GM18520 (cell line): ENCODE measurements around the gene AJAP1.

Source experiments
- ATAC-seq: cut with Tn5 transposase; IDR thresholded peaks from one replicate; pipeline ENCODE4 v1.9.1; 2021; ENCODE audit not compliant: unreplicated experiment

AJAP1 gene

GRCh38 chr1:4676253-4676652, 21.8 kb downstream of the AJAP1 start:
- ATAC-seq, result no peak

DNA sequence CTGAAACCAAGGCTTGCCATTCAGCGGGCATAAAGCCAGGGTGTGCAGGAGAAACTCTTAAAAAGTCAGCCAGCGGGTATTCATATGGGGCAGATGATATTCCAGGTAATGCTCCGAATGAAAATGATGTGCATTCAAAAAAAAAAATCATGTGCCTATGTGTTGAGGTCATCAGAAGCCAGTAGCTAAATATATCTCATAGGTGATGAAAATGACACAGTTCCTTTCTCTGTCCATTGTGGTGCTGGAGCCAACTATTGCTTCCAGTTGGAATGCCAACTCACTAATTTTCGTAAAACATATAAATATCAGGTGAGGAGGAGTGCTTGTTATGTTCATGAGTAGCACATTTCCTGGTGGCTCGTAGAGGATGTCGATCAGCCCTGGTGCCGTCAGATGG, 23.2 kb downstream of the AJAP1 start:
- no peak for ATAC-seq

DNA sequence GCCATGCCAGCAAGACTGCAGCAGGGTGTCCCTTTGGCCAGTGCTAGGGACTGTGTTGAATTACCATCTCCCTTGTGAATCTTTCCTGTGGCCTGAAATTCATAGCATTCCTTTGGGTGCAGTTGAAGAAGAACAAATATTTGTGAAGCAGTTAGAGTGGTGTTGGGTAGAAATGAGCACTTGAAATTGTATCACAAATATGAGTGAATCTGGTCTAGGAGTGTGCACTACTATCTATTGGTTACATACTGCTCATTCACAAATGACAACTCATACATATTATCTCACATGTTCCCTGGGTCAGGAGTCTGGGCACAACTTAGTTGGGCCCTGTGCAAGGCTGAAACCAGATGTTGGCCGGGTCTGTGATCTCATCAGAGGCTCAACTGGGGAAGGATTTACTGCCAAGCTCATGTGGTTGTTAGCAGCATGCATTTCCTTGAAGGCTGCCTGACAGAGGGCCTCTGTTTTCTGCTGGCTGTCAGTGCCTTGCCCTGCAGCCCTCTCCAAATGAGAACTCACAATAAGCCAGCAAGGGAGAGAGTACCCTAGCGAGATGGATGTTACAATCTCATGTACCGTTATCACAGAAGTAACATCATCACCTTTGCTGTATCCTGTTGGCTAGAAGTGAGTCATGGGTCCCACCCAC, 23.8 kb downstream of the AJAP1 start:
- ATAC-seq, result no peak

- no peak for ATAC-seq
These were observed 26.6 kb downstream of the AJAP1 start for GRCh38 chr1:4681026-4681425.

GRCh38 chr1:4682607-4683220, 28.3 kb downstream of the AJAP1 start:
- ATAC-seq, result no peak

GRCh38 chr1:4684136-4684535, 29.7 kb downstream of the AJAP1 start:
- no peak for ATAC-seq

- ATAC-seq, result no peak
These were observed 30.6 kb downstream of the AJAP1 start for GRCh38 chr1:4684864-4685522.

DNA sequence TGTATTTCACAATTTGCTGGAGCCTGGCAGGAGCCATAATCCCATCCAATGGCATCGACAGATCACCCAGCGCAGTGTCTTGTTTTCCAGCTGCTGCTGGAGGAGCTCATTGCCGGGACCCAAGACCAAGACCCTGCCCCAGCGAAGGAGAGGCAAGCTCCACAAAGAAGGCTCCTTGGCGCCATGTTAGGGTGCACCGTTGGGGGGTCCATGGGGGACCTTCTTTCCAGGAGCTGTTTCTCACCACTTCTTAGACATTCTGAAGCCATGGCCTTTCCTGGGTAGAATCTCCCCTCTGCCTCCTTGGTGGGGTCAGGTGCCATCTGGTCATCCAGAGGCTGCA, 31.1 kb downstream of the AJAP1 start:
- no peak for ATAC-seq

DNA sequence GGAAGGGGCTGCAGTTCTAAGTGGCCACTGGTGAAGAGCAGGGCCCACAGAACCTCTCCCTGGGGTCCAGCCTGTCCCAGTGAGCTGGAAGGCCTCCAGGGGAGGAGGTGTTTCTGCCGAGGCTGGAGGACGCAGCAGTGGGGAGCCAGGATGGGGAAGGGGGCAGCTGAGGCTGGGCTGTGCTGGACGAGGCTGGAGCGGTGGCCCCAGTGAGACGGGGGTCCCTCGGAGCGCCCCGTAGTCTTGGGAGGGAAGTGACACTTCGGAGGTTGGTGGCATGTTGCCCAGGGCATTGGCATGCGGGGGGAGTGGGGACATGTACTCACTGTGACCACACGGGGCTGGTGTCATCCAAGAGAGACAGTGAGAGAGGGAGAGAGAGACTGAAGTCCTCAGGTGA, 33.5 kb downstream of the AJAP1 start:
- no peak for ATAC-seq

GRCh38 chr1:4689271-4689935, 35.0 kb downstream of the AJAP1 start:
- ATAC-seq, result no peak

DNA sequence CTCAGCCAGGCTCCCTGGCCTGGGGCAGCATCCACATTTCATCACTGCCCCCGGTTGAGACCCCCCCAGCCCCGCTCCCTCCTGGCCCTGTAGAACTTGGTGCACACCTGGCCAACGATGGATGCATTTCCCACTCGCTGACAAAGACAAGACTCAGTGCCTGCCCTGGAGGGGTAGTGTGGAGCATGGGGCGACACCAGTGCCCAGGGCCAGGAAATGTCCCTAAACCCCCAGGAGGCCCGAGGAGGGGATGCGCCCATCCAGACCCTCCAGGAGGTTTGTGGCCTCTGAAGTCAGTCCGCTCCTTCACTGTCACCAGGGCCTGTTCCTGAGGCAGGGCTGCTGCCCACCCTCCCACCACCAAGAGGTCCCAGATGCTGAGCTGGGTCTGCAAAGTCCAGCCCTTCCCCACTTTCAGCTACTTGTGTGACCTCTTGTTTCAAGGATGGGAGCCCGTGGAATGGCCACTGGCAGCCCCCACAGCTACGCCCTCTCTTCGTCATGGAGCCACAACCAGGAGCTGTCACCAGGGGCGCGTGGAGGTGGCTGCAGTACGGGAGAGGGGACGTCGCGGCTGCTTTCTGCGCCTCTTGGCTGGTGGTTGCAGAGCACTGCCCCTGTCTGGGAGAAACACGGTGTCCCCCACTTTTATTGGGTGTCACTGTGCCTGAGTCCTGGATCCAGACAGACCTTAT, 35.7 kb downstream of the AJAP1 start:
- ATAC-seq, result no peak

GRCh38 chr1:4690951-4691675, 36.7 kb downstream of the AJAP1 start:
- no peak for ATAC-seq

DNA sequence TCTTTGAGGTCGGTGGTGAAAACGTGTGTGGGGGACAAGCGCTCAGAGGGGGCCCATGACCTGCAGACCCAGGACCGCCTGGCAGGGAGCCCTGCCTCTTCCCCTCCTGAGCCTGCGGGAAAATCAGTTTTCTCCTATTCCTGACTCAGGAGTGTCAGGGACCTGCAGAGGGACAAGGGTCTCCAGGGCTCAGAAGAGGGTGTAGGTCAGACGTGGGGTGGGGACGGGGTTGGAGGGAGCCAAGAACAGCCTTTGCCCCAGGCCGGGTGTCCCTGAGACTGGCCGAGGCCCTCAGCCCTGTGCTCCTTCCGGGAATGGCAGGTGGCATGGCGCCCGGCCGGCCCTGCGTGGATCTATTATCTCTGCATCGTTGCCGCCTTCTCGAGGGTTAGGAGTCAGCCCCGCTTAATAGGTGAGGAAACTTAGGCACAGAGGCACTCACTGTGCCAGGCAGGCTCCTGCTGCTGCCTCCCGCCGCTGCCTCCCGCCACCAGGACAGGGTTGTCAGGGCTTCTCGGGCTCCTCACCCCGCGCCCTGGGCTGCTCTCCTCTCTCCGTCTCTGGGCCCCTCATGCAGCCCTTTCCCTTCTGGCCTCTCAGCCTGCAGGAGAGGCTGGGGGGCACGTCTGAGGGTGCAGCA, 37.5 kb downstream of the AJAP1 start:
- no peak for ATAC-seq

- no peak for ATAC-seq
These were observed 38.0 kb downstream of the AJAP1 start for GRCh38 chr1:4692437-4692836.

GRCh38 chr1:4693331-4693730, 38.9 kb downstream of the AJAP1 start:
- no peak for ATAC-seq

DNA sequence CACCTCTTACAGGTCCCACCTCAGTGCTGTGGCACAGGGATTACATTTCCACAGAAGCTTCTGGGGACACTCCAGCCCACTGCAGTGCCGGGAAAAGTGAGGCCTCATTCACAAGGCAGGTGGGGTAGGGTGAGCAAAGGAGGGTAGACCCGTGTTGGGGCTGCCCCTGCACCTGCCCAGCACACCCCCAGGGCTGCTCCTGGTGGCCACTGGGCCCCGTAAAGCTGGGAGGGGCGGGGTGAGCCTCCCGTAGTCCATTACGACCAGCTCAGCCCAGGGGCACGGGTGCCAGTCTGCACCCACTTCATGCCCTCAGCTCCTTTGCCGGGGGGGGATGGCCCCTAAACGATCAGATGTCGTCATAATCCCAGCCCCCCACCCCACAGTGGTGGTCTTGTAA, 39.5 kb downstream of the AJAP1 start:
- ATAC-seq, result no peak

DNA sequence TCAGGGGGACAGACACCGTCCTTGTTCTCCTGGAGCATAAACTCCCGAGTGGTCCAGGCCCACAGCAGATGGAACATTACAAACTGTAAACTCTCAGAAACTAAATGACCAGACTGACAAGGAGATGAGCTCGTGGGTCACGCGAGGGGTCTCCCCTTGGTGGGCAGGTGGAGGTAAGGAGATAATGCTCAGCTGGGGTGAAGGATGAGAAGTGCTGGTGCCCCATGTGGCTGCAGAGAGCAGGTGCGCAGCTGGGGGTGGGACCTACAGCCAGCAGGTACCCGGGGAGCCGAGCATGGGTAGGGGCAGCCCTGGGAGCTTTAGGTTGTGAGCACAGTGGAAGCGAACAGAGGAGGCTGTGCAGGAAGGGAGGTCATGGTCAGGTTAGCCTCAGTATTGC, 40.1 kb downstream of the AJAP1 start:
- no peak for ATAC-seq

- ATAC-seq, result no peak
These were observed 40.8 kb downstream of the AJAP1 start for GRCh38 chr1:4695241-4695640.

DNA sequence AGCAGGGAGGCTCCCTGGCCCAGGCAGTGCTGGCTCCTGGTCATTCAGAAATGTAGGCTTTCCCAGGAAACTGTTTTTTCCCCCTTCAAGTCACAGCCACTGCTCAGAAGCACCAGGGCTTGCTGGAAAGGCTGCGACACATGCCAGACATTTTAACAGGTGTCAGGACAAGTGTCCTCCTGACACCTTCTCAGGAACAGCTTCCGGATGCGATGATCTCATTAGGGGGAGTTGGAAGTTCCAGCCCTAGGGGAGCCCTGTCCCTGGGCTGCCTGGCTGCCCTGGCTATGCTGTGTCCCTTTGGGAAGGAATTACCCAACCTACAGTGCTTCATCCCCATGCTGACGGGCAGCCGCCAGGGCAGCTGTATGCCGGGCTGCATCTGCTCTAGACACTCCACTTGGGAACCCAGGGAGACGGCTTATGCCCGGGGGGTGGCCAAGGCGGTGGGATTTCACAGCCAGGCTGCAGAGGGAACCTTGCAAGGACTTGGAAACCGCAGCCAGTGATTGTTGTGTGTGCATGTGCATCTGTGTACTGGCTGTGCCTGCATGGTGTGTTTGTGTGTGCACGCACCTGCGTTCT, 41.8 kb downstream of the AJAP1 start:
- no peak for ATAC-seq

GRCh38 chr1:4696753-4697152, 42.3 kb downstream of the AJAP1 start:
- ATAC-seq, result no peak
